Cardiac septum (tissue), 1 donor: Measurements from ENCODE around the gene FRY. TPM values are rescaled to one million over a fixed set of nuclear protein-coding genes. Genes with fewer than 3 reads are reported as not detected.

ENCODE experiments used
- DNase-seq: peaks from one replicate; pipeline ENCODE4 v3.0.0-alpha.2; 2020; ENCODE audit warnings: low spot score
- intact Hi-C: fragments of 100-400 bp; cut with DNase I; formaldehyde crosslinking; loops from one replicate; pipeline ENCODE4 v1.14.0; 2022
- total RNA-seq: library from RNA; stranded (reverse); fragmentation: NEBNext Ultra II Directional; extraction: Animal tissue kit (Norgen Biotek cat#: 25700); gene quantifications from one replicate; pipeline ENCODE4 v1.2.1, GENCODE V29; 2021
- donor health status: DM: no; HTN: no; CAD: no.

Gene FRY
- total RNA-seq, 1 donor from 2014 or later, result 202 TPM

- DNase-seq, result no peak
- intact Hi-C loops, result no loop called here
Observed at GRCh38 chr13:32191452-32191998, 160.0 kb downstream of the FRY start.

- intact Hi-C loops, result no loop called here
- no peak for DNase-seq
Observed at GRCh38 chr13:32195713-32196112, 164.1 kb downstream of the FRY start.

- intact Hi-C loops, result no loop called here
Observed at GRCh38 chr13:32199168-32199567, 167.6 kb downstream of the FRY start.

GRCh38 chr13:32200741-32201140, 169.2 kb downstream of the FRY start:
- intact Hi-C loops, result loop anchor here (5.0 kb wide), 1 partner anchor 33 kb away; no protein-coding TSS in a partner anchor
- no peak for DNase-seq

More at GRCh38 chr13:32199168-32199567, 167.6 kb downstream of the FRY start:
- no peak for DNase-seq

- DNase-seq, result no peak
- intact Hi-C loops, result loop anchor here (5.0 kb wide), 1 partner anchor 35 kb away; no protein-coding TSS in a partner anchor
Observed at GRCh38 chr13:32201809-32202208, 170.2 kb downstream of the FRY start.

GRCh38 chr13:32202268-32202667, 170.7 kb downstream of the FRY start:
- intact Hi-C loops, result loop anchor here (5.0 kb wide), 1 partner anchor 35 kb away; no protein-coding TSS in a partner anchor
- DNase-seq, result no peak

- intact Hi-C loops, result loop anchor here (5.0 kb wide), 1 partner anchor 36 kb away; no protein-coding TSS in a partner anchor
Observed at GRCh38 chr13:32203221-32203620, 171.6 kb downstream of the FRY start.

GRCh38 chr13:32203736-32204135, 172.2 kb downstream of the FRY start:
- no peak for DNase-seq
- intact Hi-C loops, result loop anchor here (5.0 kb wide), 1 partner anchor 36 kb away; no protein-coding TSS in a partner anchor

More at GRCh38 chr13:32203221-32203620, 171.6 kb downstream of the FRY start:
- DNase-seq, result no peak

GRCh38 chr13:32205431-32206096, 174.0 kb downstream of the FRY start:
- DNase-seq, result no peak
- intact Hi-C loops, result no loop called here

GRCh38 chr13:32206097-32206740, 174.6 kb downstream of the FRY start:
- intact Hi-C loops, result no loop called here

GRCh38 chr13:32208860-32209259, 177.3 kb downstream of the FRY start:
- no peak for DNase-seq
- intact Hi-C loops, result no loop called here

More at GRCh38 chr13:32206097-32206740, 174.6 kb downstream of the FRY start:
- no peak for DNase-seq

- intact Hi-C loops, result no loop called here
- no peak for DNase-seq
Observed at GRCh38 chr13:32209652-32210051, 178.1 kb downstream of the FRY start.

- intact Hi-C loops, result no loop called here
- no peak for DNase-seq
Observed at GRCh38 chr13:32210101-32210500, 178.5 kb downstream of the FRY start.

GRCh38 chr13:32211813-32212212, 180.2 kb downstream of the FRY start:
- intact Hi-C loops, result no loop called here
- no peak for DNase-seq

- DNase-seq, result no peak
- intact Hi-C loops, result no loop called here
Observed at GRCh38 chr13:32212421-32212820, 180.8 kb downstream of the FRY start.

- intact Hi-C loops, result no loop called here
Observed at GRCh38 chr13:32213626-32214025, 182.1 kb downstream of the FRY start.

GRCh38 chr13:32214071-32214470, 182.5 kb downstream of the FRY start:
- intact Hi-C loops, result no loop called here
- DNase-seq, result no peak

More at GRCh38 chr13:32213626-32214025, 182.1 kb downstream of the FRY start:
- DNase-seq, result no peak

GRCh38 chr13:32216281-32216680, 184.7 kb downstream of the FRY start:
- DNase-seq, result no peak
- intact Hi-C loops, result no loop called here

- DNase-seq, result no peak
- intact Hi-C loops, result no loop called here
Observed at GRCh38 chr13:32222046-32222676, 190.6 kb downstream of the FRY start.

GRCh38 chr13:32224916-32225315, 193.3 kb downstream of the FRY start:
- intact Hi-C loops, result no loop called here
- no peak for DNase-seq
